Gastroesophageal sphincter (tissue), 4 donors: ENCODE data around the gene RUNDC1. TPM values are rescaled to one million over a fixed set of nuclear protein-coding genes. Genes with fewer than 3 reads are reported as not detected.
"Not testable (repeated sequence)": the region's sequence is repeated elsewhere in the genome, so short reads cannot be mapped to it uniquely, and the experiment has no call there.

Experiments
- ATAC-seq: fragments of 150-250 bp; one replicate; pipeline ENCODE4 v1.9.1; 2016; ENCODE audit warnings: mild to moderate bottlenecking, moderate library complexity
- H3K27ac ChIP-seq, 4 donors: fragments of 200-600 bp; sonication (generic) in 3 of 4; 1 replicate in 3 of 4; 2 replicates in 1 of 4; pipeline ENCODE4 v1.5.1; 2016 to 2019
- H3K27me3 ChIP-seq: fragments of 200-600 bp; sonication (generic); one replicate; pipeline ENCODE4 v1.5.1; 2019
- H3K36me3 ChIP-seq, 2 donors: fragments of 200-600 bp; sonication (generic); one replicate each; pipeline ENCODE4 v1.5.1; 2019; ENCODE audit warnings: control low read depth in 1 of 2
- H3K4me1 ChIP-seq, 3 donors: fragments of 200-600 bp; sonication (generic); 1 replicate in 2 of 3; 2 replicates in 1 of 3; pipeline ENCODE4 v1.5.1; 2016 to 2019; ENCODE audit warnings: control low read depth in 2 of 3
- H3K4me3 ChIP-seq, 2 donors: fragments of 200-600 bp; sonication (generic); one replicate each; pipeline ENCODE4 v1.5.1; 2019; ENCODE audit warnings: mild to moderate bottlenecking in 1 of 2, moderate library complexity in 1 of 2
- H3K9me3 ChIP-seq, 3 donors: fragments of 200-600 bp; sonication (generic); one replicate each; pipeline ENCODE4 v1.5.1; 2017 to 2019; ENCODE audit warnings: control low read depth in 2 of 3
- EP300 ChIP-seq: sonication (generic); formaldehyde crosslinking; IDR thresholded peaks from one replicate; pipeline ENCODE4 v1.6.1; 2017; ENCODE audit warnings: antibody characterized with exemption, mild to moderate bottlenecking
- POLR2A ChIP-seq, 2 donors: fragments of 450-650 bp; IDR thresholded peaks; one replicate each; pipeline ENCODE4 v1.6.1; 2017; ENCODE audit warnings: antibody characterized with exemption in 2 of 2, mild to moderate bottlenecking in 2 of 2, moderate library complexity in 1 of 2
- POLR2AphosphoS5 ChIP-seq: sonication (generic); formaldehyde crosslinking; IDR thresholded peaks from one replicate; pipeline ENCODE4 v1.6.1; 2017; ENCODE audit warnings: antibody characterized with exemption
- WGBS, 2 donors: methylation state at CpG; one replicate each; pipeline ENCODE4 v1.1.5; 2018; ENCODE audit warnings: low coverage in 1 of 2; 5-methylcytosine and 5-hydroxymethylcytosine counted together
- total RNA-seq, 4 donors: library from RNA; depleted of rRNA; stranded (reverse); fragments of >200 nt; gene quantifications; one replicate each; pipeline ENCODE4 v1.1.0, GENCODE V29; 2016
- TF ChIP-seq, protein P1 (sequence below), 4 experiments: fragments of 200-600 bp in 2 of 4; fragments of 450-650 bp in 2 of 4; sonication (generic) in 1 of 4; IDR thresholded peaks; one replicate each; pipeline ENCODE4 v1.5.1; 2017 to 2019; ENCODE audit warnings: antibody characterized with exemption in 4 of 4, mild to moderate bottlenecking in 2 of 4, moderate library complexity in 2 of 4

Gene RUNDC1
- total RNA-seq, 4 donors from 2014 or later: 16.4 to 20.9 (median 19.4) TPM

DNA sequence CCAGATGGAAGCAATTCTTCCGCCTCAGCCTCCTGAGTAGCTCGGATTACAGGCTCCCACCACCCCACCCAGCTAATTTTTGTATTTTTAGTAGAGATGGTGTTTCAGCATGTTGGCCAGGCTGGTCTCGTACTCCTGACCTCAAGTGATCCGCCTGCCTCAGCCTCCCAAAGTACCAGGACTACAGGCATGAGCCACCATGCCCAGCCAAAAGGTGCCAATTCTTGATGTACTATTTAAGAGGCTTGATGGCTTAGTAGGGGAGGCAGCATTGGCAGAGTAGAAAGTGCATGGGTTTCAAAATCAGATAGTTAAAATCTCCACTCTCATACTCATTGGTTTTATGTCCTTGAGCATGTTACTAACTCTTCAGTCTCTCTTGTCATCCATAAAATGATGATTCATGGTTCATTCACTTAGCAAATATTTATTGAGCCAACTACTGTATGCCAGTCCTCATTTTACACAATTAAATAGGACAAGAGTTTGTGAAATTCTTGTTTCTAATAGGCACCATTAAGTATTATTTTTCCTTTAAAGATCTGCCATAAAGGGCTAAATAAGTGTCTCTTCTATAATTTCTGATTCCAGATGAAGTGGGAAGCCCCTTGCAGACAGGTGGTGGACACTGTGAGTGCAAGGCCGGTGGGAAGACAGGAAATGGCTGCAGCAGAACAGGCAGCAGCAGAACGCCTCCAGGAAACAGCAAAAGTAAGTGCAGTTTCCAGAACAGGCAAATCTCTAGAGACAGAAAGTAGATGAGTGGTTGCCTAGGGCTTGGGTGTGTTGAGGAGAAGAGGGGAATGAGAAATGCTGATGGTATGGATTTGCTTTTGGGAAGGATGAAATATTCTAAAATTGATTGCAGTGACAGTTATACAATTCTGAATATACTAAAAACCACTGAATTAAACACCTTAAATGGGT, 9.6 kb downstream of the RUNDC1 start:
- no peaks in the 10 kb centered on the region for H3K9me3 ChIP-seq
- no peaks in the 10 kb centered on the region for H3K4me1 ChIP-seq
- no peak overlapping the region for H3K27ac ChIP-seq
- no peak overlapping the region for H3K4me3 ChIP-seq
- H3K36me3 ChIP-seq: peaks cover 0 to 100% of the 10 kb centered on the region in 2 donors
- H3K27me3 ChIP-seq: no peaks in the 10 kb centered on the region
- WGBS, 2 donors: 77 to 89% methylated on average over 4 of the region's 6 CpGs
- no peak for TF ChIP-seq EP300
- ATAC-seq: no peak

DNA sequence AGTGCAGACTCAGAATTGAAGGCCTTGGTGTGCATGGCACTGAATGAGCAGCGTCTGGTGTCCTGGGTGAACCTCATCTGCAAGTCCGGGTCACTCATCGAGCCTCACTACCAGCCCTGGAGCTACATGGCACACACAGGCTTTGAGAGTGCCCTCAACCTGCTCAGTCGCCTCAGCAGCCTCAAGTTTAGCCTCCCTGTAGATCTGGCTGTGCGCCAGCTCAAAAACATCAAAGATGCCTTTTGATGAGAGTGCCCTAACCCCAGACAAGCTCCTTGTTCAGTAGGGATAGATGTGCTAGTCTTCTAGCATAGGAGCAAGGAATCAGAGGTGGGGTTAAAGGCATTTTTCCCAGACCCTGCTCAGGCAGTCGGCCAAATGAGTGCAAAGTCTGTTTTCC, 11.1 kb downstream of the RUNDC1 start:
- no peak overlapping the region for H3K4me3 ChIP-seq
- ATAC-seq: no peak
- TF ChIP-seq EP300 (no peak), POLR2A (IDR thresholded peaks at IDR 0.05) (no peak), POLR2AphosphoS5 (no peak)
- TF ChIP-seq, protein P1, sequence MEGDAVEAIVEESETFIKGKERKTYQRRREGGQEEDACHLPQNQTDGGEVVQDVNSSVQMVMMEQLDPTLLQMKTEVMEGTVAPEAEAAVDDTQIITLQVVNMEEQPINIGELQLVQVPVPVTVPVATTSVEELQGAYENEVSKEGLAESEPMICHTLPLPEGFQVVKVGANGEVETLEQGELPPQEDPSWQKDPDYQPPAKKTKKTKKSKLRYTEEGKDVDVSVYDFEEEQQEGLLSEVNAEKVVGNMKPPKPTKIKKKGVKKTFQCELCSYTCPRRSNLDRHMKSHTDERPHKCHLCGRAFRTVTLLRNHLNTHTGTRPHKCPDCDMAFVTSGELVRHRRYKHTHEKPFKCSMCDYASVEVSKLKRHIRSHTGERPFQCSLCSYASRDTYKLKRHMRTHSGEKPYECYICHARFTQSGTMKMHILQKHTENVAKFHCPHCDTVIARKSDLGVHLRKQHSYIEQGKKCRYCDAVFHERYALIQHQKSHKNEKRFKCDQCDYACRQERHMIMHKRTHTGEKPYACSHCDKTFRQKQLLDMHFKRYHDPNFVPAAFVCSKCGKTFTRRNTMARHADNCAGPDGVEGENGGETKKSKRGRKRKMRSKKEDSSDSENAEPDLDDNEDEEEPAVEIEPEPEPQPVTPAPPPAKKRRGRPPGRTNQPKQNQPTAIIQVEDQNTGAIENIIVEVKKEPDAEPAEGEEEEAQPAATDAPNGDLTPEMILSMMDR (IDR thresholded peaks at IDR 0.05): no peak
- H3K9me3 ChIP-seq: no peaks in the 10 kb centered on the region
- H3K27ac ChIP-seq: no peak overlapping the region
- peaks cover 0 to 85% of the 10 kb centered on the region in 2 donors for H3K36me3 ChIP-seq
- no peaks in the 10 kb centered on the region for H3K4me1 ChIP-seq
- WGBS, 2 donors: no CpG with 5 or more reads among the region's 6 CpGs
- H3K27me3 ChIP-seq: no peaks in the 10 kb centered on the region

DNA sequence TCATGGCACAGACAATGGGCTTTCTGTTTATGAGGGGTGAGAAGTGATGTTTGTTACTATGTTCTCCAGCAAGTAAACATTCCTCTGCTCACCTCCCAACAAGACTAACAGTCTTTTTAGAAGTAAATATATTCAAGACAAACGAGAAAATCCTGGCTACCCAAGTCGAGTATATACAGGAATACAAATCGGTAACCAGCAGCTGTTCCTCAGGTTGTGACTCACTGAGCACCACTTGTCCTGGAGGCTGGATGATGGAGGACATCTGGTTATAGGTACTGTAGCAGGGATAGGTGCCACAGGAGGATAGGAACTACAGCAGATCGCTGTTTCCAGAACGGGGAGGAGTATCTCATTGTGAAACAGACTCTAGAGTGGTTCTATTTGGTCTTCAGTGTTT, 12.5 kb downstream of the RUNDC1 start:
- ATAC-seq: no peak
- H3K9me3 ChIP-seq: no peaks in the 10 kb centered on the region
- H3K36me3 ChIP-seq: peaks cover 0 to 71% of the 10 kb centered on the region in 2 donors
- 70 to 74% methylated on average over 5 of the region's 5 CpGs for WGBS, 2 donors
- TF ChIP-seq POLR2A (IDR thresholded peaks at IDR 0.05) (no peak), POLR2AphosphoS5 (no peak), EP300 (no peak)
- TF ChIP-seq, protein P1 (IDR thresholded peaks at IDR 0.05): no peak
- H3K4me3 ChIP-seq: no peak overlapping the region
- peaks cover 0 to 7% (median 3%) of the 10 kb centered on the region in 3 donors for H3K4me1 ChIP-seq
- no peaks in the 10 kb centered on the region for H3K27me3 ChIP-seq
- H3K27ac ChIP-seq: no peak overlapping the region

DNA sequence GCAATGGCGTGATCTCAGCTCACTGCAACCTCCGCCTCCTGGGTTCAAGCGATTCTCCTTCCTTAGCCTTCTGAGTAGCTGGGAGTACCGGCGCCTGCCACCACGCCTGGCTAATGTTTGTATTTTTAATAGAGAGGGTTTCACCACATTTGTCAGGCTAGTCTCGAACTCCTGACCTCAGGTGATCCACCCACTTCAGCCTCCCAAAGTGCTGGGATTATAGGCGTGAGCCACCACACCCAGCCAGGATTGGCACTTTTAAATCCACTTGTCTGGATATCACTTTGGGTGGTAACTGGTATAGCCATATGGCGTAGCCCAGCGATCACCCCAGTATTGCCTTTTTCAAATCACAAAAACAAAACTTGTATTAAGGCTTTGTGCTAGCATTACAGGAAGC, 13.5 kb downstream of the RUNDC1 start:
- not testable (repeated sequence) for H3K27me3 ChIP-seq, ATAC-seq, H3K9me3 ChIP-seq, H3K27ac ChIP-seq, H3K4me3 ChIP-seq
- WGBS, 2 donors: 93 to 96% methylated on average over 5 of the region's 10 CpGs
- H3K36me3 ChIP-seq: peaks cover 0 to 61% of the 10 kb centered on the region in 2 donors
- peaks cover 0 to 11% (median 3%) of the 10 kb centered on the region in 3 donors for H3K4me1 ChIP-seq

DNA sequence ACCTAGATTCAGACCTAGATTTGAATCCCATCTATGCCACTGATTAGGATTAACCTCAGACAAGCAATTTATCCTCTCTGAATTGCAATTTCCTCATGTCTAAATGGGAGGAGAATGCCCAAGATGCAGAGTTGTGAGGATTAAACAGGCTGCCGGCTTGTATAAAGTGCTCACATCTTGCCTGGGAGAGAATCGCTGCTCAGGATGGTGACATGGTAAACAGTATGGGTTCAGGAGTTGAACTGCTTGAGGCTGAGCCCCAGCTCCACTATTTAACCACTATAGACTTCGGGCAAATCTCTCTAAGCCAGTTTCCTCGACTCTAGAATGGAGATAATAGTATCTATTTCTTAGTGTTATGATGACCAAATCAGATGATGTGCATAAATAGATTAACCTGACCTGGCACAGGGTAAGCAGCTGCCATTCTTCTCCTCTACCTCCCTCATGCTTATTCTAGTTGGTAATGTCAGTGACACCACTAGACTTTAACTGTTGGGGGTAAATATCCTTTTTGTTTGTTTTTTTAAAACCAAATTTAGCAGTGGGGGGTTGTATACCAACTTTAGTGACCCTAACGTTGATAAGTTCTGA, 17.1 kb downstream of the RUNDC1 start:
- Histone ChIP-seq H3K36me3 (peaks cover 0 to 58% of the 10 kb centered on the region in 2 donors), H3K27me3 (no peaks in the 10 kb centered on the region), H3K4me3 (peak overlapping the region; percentile 8 to 63), H3K9me3 (no peaks in the 10 kb centered on the region), H3K27ac (peak overlapping the region; percentile 81 to 90 (median 84)), H3K4me1 (peaks cover 5 to 39% (median 11%) of the 10 kb centered on the region in 3 donors)
- 17 to 18% methylated on average over 2 to 5 of the region's 5 CpGs for WGBS, 2 donors
- TF ChIP-seq POLR2A (IDR thresholded peaks at IDR 0.05) (no peak), POLR2AphosphoS5 (no peak), EP300 (no peak)
- TF ChIP-seq, protein P1 (IDR thresholded peaks at IDR 0.05): no peak
- no peak for ATAC-seq
